Caco-2 (cell line): ENCODE data around the gene ATRX. TPM values are rescaled to one million over a fixed set of nuclear protein-coding genes. Genes with fewer than 3 reads are reported as not detected.

Source experiments
- BruUV-seq: library from RNA; stranded (reverse); fragments of 400-500 nt; replicated peaks from 2 replicates; lab custom pipeline; 2021; lab: Mats Ljungman, UMichigan
- CTCF ChIA-PET: fragments of 300-600 bp; sonication (Branson Sonifier 250); formaldehyde crosslinking; loops from one replicate; lab custom pipeline; 2022; ENCODE audit warnings: antibody characterized with exemption; lab: Charles Lee
- POLR2A ChIA-PET: fragments of 300-600 bp; sonication (Branson Sonifier 250); formaldehyde crosslinking; loops from one replicate; lab custom pipeline; 2022; ENCODE audit warnings: antibody characterized with exemption; lab: Charles Lee
- DNase-seq, 2 experiments: peaks; one replicate each; pipeline versions ENCODE4 v3.0.0 to v3.0.0-alpha.2; 2020 to 2022
- H3K27me3 ChIP-seq: replicated peaks from 2 replicates; pipeline ENCODE4 v1.6.0; 2011; ENCODE audit warnings: low read length; ENCODE audit not compliant: control insufficient read depth, insufficient read depth
- H3K36me3 ChIP-seq: 2 replicates; pipeline ENCODE4 v1.5.1; 2011; ENCODE audit warnings: low read length; ENCODE audit not compliant: control insufficient read depth, insufficient read depth
- H3K4me1 ChIP-seq: fragments of 250-450 bp; sonication (Bioruptor Pico); 2 replicates; pipeline ENCODE4 v1.5.1; 2020; ENCODE audit warnings: mild to moderate bottlenecking
- H3K4me3 ChIP-seq: 2 replicates; pipeline ENCODE4 v1.5.1; 2011; ENCODE audit warnings: low read depth, mild to moderate bottlenecking, control low read depth, low read length
- H3K9me3 ChIP-seq: fragments of 250-450 bp; sonication (Bioruptor Pico); 2 replicates; pipeline ENCODE4 v1.5.1; 2020; ENCODE audit warnings: mild to moderate bottlenecking, moderate library complexity
- H3K27ac Mint-ChIP-seq: one replicate; pipeline ENCODE4 v1.8.0; 2022; ENCODE audit warnings: mixed read lengths; ENCODE audit not compliant: unreplicated experiment
- H3K27me3 Mint-ChIP-seq: one replicate; pipeline ENCODE4 v1.8.0; 2022; ENCODE audit warnings: mixed read lengths; ENCODE audit not compliant: insufficient read depth, unreplicated experiment
- H3K36me3 Mint-ChIP-seq: one replicate; pipeline ENCODE4 v1.8.0; 2022; ENCODE audit warnings: mild to moderate bottlenecking, mixed read lengths; ENCODE audit not compliant: insufficient read depth, unreplicated experiment
- H3K4me1 Mint-ChIP-seq: one replicate; pipeline ENCODE4 v1.8.0; 2022; ENCODE audit warnings: low read depth, mixed read lengths; ENCODE audit not compliant: unreplicated experiment
- H3K4me3 Mint-ChIP-seq: one replicate; pipeline ENCODE4 v1.8.0; 2022; ENCODE audit warnings: mild to moderate bottlenecking, moderate library complexity, mixed read lengths; ENCODE audit not compliant: unreplicated experiment
- H3K9me3 Mint-ChIP-seq: one replicate; pipeline ENCODE4 v1.8.0; 2022; ENCODE audit warnings: mixed read lengths; ENCODE audit not compliant: unreplicated experiment
- CTCF ChIP-seq, 2 experiments: fragments of 200-600 bp in 1 of 2; IDR thresholded peaks; 1 replicate in 1 of 2; 2 replicates in 1 of 2; pipeline versions ENCODE4 v1.5.1 to v1.8.0; 2011 to 2022; ENCODE audit warnings: antibody characterized with exemption in 1 of 2, control low read depth in 1 of 2, inconsistent platforms in 1 of 2, low read depth in 1 of 2, low read length in 1 of 2, mild to moderate bottlenecking in 1 of 2, moderate library complexity in 1 of 2; ENCODE audit not compliant: insufficient read depth in 1 of 2, severe bottlenecking in 1 of 2, unreplicated experiment in 1 of 2
- intact Hi-C: fragments of 100-400 bp; cut with micrococcal nuclease; formaldehyde crosslinking; loops from one replicate; pipeline ENCODE4 v1.10.0; 2022; ENCODE audit not compliant: unreplicated experiment
- total RNA-seq: library from RNA; stranded (reverse); gene quantifications from 2 replicates; pipeline ENCODE4 v1.2.3, GENCODE V29; 2022

The ATRX gene
- total RNA-seq, 1 experiment from 2014 or later, result 61.2 TPM

- Mint-ChIP-seq H3K9me3 (no peaks in the 10 kb centered on the region), H3K4me3 (no peak overlapping the region)
These were observed 188.9 kb downstream of the ATRX start for GRCh38 chrX:77597090-77597489.

GRCh38 chrX:77595848-77596247 is 190.2 kb downstream of the ATRX start:
- Histone ChIP-seq H3K27me3 (no peaks in the 10 kb centered on the region), H3K36me3 (no peaks in the 10 kb centered on the region), H3K4me3 (no peak overlapping the region), H3K4me1 (no peaks in the 10 kb centered on the region), H3K9me3 (no peaks in the 10 kb centered on the region)
- TF ChIP-seq CTCF (IDR thresholded peaks at IDR 0.05; ENCODE audit: insufficient read depth in 1 of 2, low read depth in 1 of 2, low read length in 1 of 2, severe bottlenecking in 1 of 2, unreplicated experiment in 1 of 2), result no peak
- ChIA-PET POLR2A (no interaction called here), CTCF (no interaction called here)
- Mint-ChIP-seq H3K36me3 (peaks cover 39% of the 10 kb centered on the region), H3K9me3 (no peaks in the 10 kb centered on the region), H3K27ac (no peak overlapping the region), H3K4me1 (no peaks in the 10 kb centered on the region), H3K27me3 (no peaks in the 10 kb centered on the region), H3K4me3 (no peak overlapping the region)
- intact Hi-C loops, result no loop called here
- DNase-seq, result no peak
- no TSS peak for BruUV-seq

More at GRCh38 chrX:77597090-77597489, 188.9 kb downstream of the ATRX start:
- no peak overlapping the region for H3K4me3 ChIP-seq
- TF ChIP-seq CTCF (IDR thresholded peaks at IDR 0.05; ENCODE audit: insufficient read depth in 1 of 2, low read depth in 1 of 2, low read length in 1 of 2, severe bottlenecking in 1 of 2, unreplicated experiment in 1 of 2), result no peak
- Mint-ChIP-seq H3K36me3 (peaks cover 39% of the 10 kb centered on the region), H3K4me1 (no peaks in the 10 kb centered on the region), H3K27me3 (no peaks in the 10 kb centered on the region), H3K27ac (no peak overlapping the region)
- H3K4me1 ChIP-seq, result no peaks in the 10 kb centered on the region
- BruUV-seq, result no TSS peak
- intact Hi-C loops, result no loop called here
- H3K36me3 ChIP-seq, result no peaks in the 10 kb centered on the region
- H3K27me3 ChIP-seq, result no peaks in the 10 kb centered on the region
- CTCF ChIA-PET, result no interaction called here
- no peak for DNase-seq
- POLR2A ChIA-PET, result no interaction called here
- no peaks in the 10 kb centered on the region for H3K9me3 ChIP-seq

GRCh38 chrX:77572322-77572721 is 213.7 kb downstream of the ATRX start:
- BruUV-seq, result no TSS peak
- ChIA-PET POLR2A (no interaction called here), CTCF (no interaction called here)
- Histone ChIP-seq H3K4me1 (no peaks in the 10 kb centered on the region), H3K36me3 (no peaks in the 10 kb centered on the region), H3K9me3 (no peaks in the 10 kb centered on the region), H3K4me3 (no peak overlapping the region), H3K27me3 (no peaks in the 10 kb centered on the region)
- Mint-ChIP-seq H3K27me3 (no peaks in the 10 kb centered on the region), H3K9me3 (peaks cover 2% of the 10 kb centered on the region), H3K4me3 (no peak overlapping the region), H3K4me1 (no peaks in the 10 kb centered on the region), H3K27ac (no peak overlapping the region), H3K36me3 (peaks cover 36% of the 10 kb centered on the region)
- no peak for DNase-seq
- intact Hi-C loops, result no loop called here
- TF ChIP-seq CTCF (IDR thresholded peaks at IDR 0.05; ENCODE audit: insufficient read depth in 1 of 2, low read depth in 1 of 2, low read length in 1 of 2, severe bottlenecking in 1 of 2, unreplicated experiment in 1 of 2), result no peak
